Right lobe of liver (tissue), 6 donors: ENCODE results near the gene TECPR1. TPM values are rescaled to one million over a fixed set of nuclear protein-coding genes. Genes with fewer than 3 reads are reported as not detected.

ENCODE experiments used
- ATAC-seq, 4 donors: fragments of 200-7000 bp; cut with Tn5 transposase; one replicate each; pipeline ENCODE4 v1.9.1; 2020; ENCODE audit warnings: mild to moderate bottlenecking in 4 of 4, moderate library complexity in 4 of 4
- DNase-seq, 3 donors: peaks; one replicate each; pipeline ENCODE4 v3.0.0-alpha.2; 2020
- H3K27ac ChIP-seq, 3 donors: fragments of 200-600 bp; one replicate each; pipeline ENCODE4 v1.8.0; 2022
- H3K27me3 ChIP-seq, 2 donors: fragments of 200-600 bp; one replicate each; pipeline ENCODE4 v1.8.0; 2022
- H3K36me3 ChIP-seq, 4 donors: fragments of 200-600 bp; sonication (generic) in 1 of 4; one replicate each; pipeline versions ENCODE4 v1.5.1 to v1.8.0; 2017 to 2022; ENCODE audit warnings: control low read depth in 1 of 4
- H3K4me1 ChIP-seq, 4 donors: fragments of 200-600 bp; sonication (generic) in 1 of 4; one replicate each; pipeline versions ENCODE4 v1.5.1 to v1.8.0; 2017 to 2022; ENCODE audit warnings: control low read depth in 1 of 4
- H3K4me3 ChIP-seq, 3 donors: fragments of 200-600 bp; one replicate each; pipeline ENCODE4 v1.8.0; 2022
- H3K9me3 ChIP-seq, 4 donors: fragments of 200-600 bp; sonication (generic) in 1 of 4; one replicate each; pipeline versions ENCODE4 v1.5.1 to v1.8.0; 2017 to 2022; ENCODE audit warnings: control low read depth in 1 of 4
- CTCF ChIP-seq, 4 donors: fragments of 200-600 bp in 3 of 4; fragments of 450-650 bp in 1 of 4; IDR thresholded peaks; one replicate each; pipeline versions ENCODE4 v1.5.1 to v1.8.0; 2016 to 2022; ENCODE audit warnings: antibody characterized with exemption in 4 of 4, mild to moderate bottlenecking in 2 of 4
- POLR2A ChIP-seq: fragments of 450-650 bp; IDR thresholded peaks from one replicate; pipeline ENCODE4 v1.6.1; 2017; ENCODE audit warnings: antibody characterized with exemption, mild to moderate bottlenecking
- WGBS: methylation state at CpG from one replicate; pipeline ENCODE4 v1.1.6; 2018; ENCODE audit warnings: low coverage, low lambda C conversion rate; ENCODE audit not compliant: insufficient coverage; ENCODE audit errors: missing lambda C conversion rate; 5-methylcytosine and 5-hydroxymethylcytosine counted together
- intact Hi-C, 2 donors: fragments of 100-400 bp; cut with DNase I; formaldehyde crosslinking; loops; one replicate each; pipeline versions ENCODE4 v1.11.2 to v1.14.1; 2022
- total RNA-seq, 6 experiments: library from RNA; depleted of rRNA in 2 of 6; stranded (reverse); fragments of >200 nt in 2 of 6; fragmentation: NEBNext Ultra II Directional in 3 of 6; extraction: Animal tissue kit (Norgen Biotek cat#: 25700) in 3 of 6; gene quantifications; one replicate each; pipeline versions ENCODE4 v1.1.0 to v1.2.4, GENCODE V29; 2016 to 2023
- donor health status: DM: no; HTN: yes; CAD: no.
- donor health status: DM: no; HTN: no; CAD: no.
- donor health status: DM: no; HTN: no; CAD: no.
- donor health status: DM: no; HTN: yes; CAD: no.
- donor health status: DM: no; HTN: yes; CAD: no.

Gene TECPR1
- total RNA-seq, 6 experiments from 2014 or later: 9.4 to 14.9 (median 12.4) TPM

DNA sequence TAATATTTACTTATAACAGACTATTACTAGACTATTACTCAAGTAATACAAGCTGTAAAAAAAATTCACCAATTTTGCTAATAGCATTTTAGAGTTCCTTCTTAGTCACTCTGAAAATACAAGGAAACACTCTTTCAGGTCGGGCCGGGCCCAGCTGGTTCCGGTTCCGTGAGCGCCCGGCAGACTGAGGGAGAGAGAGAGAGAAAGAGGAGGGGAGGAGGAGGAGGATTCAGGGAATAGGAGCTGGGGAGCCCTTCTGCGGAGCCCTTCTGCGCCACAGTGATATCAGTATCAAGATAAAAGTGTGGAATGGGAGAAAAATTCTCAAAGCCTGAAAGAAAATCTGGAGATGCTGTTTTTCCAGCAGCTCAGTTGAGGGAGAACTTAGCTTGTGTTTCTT, 71.3 kb downstream of the TECPR1 start:
- TF ChIP-seq CTCF (IDR thresholded peaks at IDR 0.05) (no peak), POLR2A (no peak)
- intact Hi-C loops: no loop called here
- ATAC-seq: no peak
- H3K4me1 ChIP-seq: no peaks in the 10 kb centered on the region
- H3K36me3 ChIP-seq: peaks cover 0 to 5% (median 0%) of the 10 kb centered on the region in 4 donors
- DNase-seq: no peak
- no peaks in the 10 kb centered on the region for H3K9me3 ChIP-seq
- H3K27ac ChIP-seq: no peak overlapping the region
- WGBS: 78% methylated on average over 8 of the region's 8 CpGs
- H3K4me3 ChIP-seq: no peak overlapping the region
- no peaks in the 10 kb centered on the region for H3K27me3 ChIP-seq

DNA sequence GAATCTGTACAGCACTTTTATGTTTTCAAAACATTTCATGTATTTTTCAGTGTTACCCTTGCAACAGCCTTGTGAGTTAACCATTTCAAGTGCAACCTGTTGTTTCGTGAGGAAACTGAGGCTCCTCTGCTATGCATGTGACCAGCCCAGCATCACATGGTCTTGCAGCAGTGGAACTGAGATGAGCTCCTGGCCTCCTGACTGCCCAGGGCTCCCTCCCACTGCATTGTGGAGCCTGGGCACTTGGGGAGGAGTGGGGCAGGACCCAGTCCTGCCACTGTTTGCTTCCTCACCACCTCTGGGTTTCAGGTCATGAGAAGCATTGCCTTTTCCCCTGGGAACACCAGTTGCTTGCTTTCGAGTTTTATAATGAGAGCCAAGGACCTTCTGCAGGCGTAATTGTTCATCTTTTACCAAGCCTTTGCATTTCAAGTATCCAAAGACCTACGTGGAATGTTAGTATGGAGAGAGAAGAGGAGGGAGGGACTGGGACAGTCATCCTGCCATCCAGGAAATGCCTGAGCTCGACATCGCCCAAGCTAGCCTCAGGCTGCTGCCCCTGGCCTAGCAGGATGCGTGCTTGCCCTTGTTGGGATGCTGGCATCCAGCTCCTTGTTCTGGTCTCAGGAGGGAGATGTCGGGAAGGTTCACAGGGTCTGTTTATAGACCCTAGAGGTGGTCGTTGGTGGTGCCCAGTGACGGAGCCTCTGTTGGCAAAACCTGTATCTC, 73.1 kb downstream of the TECPR1 start:
- H3K27me3 ChIP-seq: no peaks in the 10 kb centered on the region
- 85% methylated on average over 2 of the region's 10 CpGs for WGBS
- peaks cover 0 to 5% (median 0%) of the 10 kb centered on the region in 4 donors for H3K36me3 ChIP-seq
- DNase-seq (no peak), ATAC-seq (no peak)
- no peak overlapping the region for H3K4me3 ChIP-seq
- intact Hi-C loops: no loop called here
- no peaks in the 10 kb centered on the region for H3K9me3 ChIP-seq
- no peak for TF ChIP-seq CTCF (IDR thresholded peaks at IDR 0.05)
- no peak for TF ChIP-seq POLR2A
- H3K4me1 ChIP-seq: peaks cover 0 to 8% (median 3%) of the 10 kb centered on the region in 4 donors
- H3K27ac ChIP-seq: no peak overlapping the region

GRCh38 chr7:98178321-98178720, 73.7 kb downstream of the TECPR1 start:
- 94% methylated on average over 5 of the region's 16 CpGs for WGBS
- Histone ChIP-seq H3K27me3 (no peaks in the 10 kb centered on the region), H3K4me1 (peaks cover 0 to 13% (median 3%) of the 10 kb centered on the region in 4 donors), H3K9me3 (no peaks in the 10 kb centered on the region), H3K27ac (no peak overlapping the region), H3K4me3 (no peak overlapping the region), H3K36me3 (peaks cover 0 to 5% (median 0%) of the 10 kb centered on the region in 4 donors)
- TF ChIP-seq POLR2A (no peak), CTCF (IDR thresholded peaks at IDR 0.05) (no peak)
- ATAC-seq: no peak
- intact Hi-C loops: no loop called here
- no peak for DNase-seq

DNA sequence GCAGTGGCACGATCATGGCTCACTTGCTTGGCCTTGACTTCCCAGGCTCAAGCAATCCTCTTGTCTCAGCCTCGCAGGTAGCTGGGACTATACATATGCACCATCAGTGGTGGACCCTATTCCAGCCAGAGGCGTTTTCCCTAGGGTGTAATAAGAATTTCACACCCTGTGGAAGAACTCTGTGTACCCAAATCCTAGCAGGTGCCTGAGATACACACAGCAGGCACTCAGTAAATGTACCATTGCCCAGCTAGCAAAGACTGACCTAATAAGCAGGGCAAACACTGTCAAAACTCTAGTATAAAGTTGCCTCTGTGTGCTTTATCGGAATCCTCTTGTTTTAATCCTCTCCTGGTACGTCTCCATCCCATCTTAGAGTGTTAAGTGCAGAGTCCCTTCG, 74.5 kb downstream of the TECPR1 start:
- peaks cover 0 to 5% (median 0%) of the 10 kb centered on the region in 4 donors for H3K36me3 ChIP-seq
- H3K27ac ChIP-seq: no peak overlapping the region
- H3K27me3 ChIP-seq: no peaks in the 10 kb centered on the region
- no peak for DNase-seq
- peaks cover 0 to 21% (median 6%) of the 10 kb centered on the region in 4 donors for H3K4me1 ChIP-seq
- 96% methylated on average over 4 of the region's 6 CpGs for WGBS
- H3K9me3 ChIP-seq: no peaks in the 10 kb centered on the region
- no peak for ATAC-seq
- TF ChIP-seq POLR2A (no peak), CTCF (IDR thresholded peaks at IDR 0.05) (no peak)
- intact Hi-C loops: no loop called here
- H3K4me3 ChIP-seq: no peak overlapping the region
